ENCODE data around the gene TIMM23. TPM values are rescaled to one million over a fixed set of nuclear protein-coding genes. Genes with fewer than 3 reads are reported as not detected.

Gene TIMM23
- total RNA-seq: 70.1 and 74.0 TPM in 2 replicates

GRCh38 chr10:45972106-45972812, at the start of gene TIMM23:
Gene TIMM23 (plus strand): TSS chr10:45972489. CDS start chr10:45972625, 136 bp downstream.

GRCh38 chr10:46030091-46030937, 58.0 kb downstream of the TIMM23 start, which contains the start of gene NCOA4:
Gene NCOA4 (minus strand): TSS chr10:46030623. CDS start chr10:46016680, 13,943 bp downstream.

GRCh38 chr10:46046261-46046660, 74.0 kb downstream of the TIMM23 start, which contains the start of gene MSMB:
Gene MSMB (minus strand): TSS chr10:46046269. CDS start chr10:46046237, 32 bp downstream.

Other genes starting within 250 kb of the TIMM23 start
- gene WASHC2C, start 245.2 kb upstream of the TIMM23 start, total RNA-seq: 21.3 and 21.4 TPM in 2 replicates
- gene AGAP4, start 125.0 kb upstream of the TIMM23 start, total RNA-seq: 1.3 and 2.7 TPM in 2 replicates
- 172 and 182 TPM in 2 replicates for gene NCOA4, start 58.1 kb downstream of the TIMM23 start, total RNA-seq
- gene MSMB, start 73.8 kb downstream of the TIMM23 start, total RNA-seq: not detected in 2 replicates

All from tracheal epithelial cell (primary cell).